A673 (cell line): ENCODE measurements around the gene GSC. TPM values are rescaled to one million over a fixed set of nuclear protein-coding genes. Genes with fewer than 3 reads are reported as not detected.

Experiments
- BruUV-seq: library from RNA; stranded (reverse); fragments of 400-500 nt; replicated peaks from 2 replicates; lab custom pipeline; 2021; lab: Mats Ljungman, UMichigan
- CTCF ChIA-PET: fragments of 300-600 bp; sonication (Branson Sonifier 250); formaldehyde crosslinking; loops from one replicate; lab custom pipeline; 2022; ENCODE audit warnings: antibody characterized with exemption; lab: Charles Lee
- POLR2A ChIA-PET: fragments of 300-600 bp; sonication (Branson Sonifier 250); formaldehyde crosslinking; loops from one replicate; lab custom pipeline; 2022; ENCODE audit warnings: antibody characterized with exemption; ENCODE audit not compliant: low non-redundant PET; lab: Charles Lee
- DNase-seq: peaks from one replicate; pipeline ENCODE4 v3.0.0-alpha.2; 2015; ENCODE audit warnings: low spot score
- H3K27ac ChIP-seq: fragments of 200-600 bp; sonication (generic); 2 replicates; pipeline ENCODE4 v1.5.1; 2016; ENCODE audit warnings: mixed run types, low read depth, mild to moderate bottlenecking, mixed read lengths, antibody characterized with exemption, low read length; ENCODE audit not compliant: poor library complexity, severe bottlenecking
- H3K27me3 ChIP-seq: fragments of 200-600 bp; sonication (generic); replicated peaks from 2 replicates; pipeline ENCODE4 v1.6.1; 2017; ENCODE audit warnings: mixed run types, low read depth, mild to moderate bottlenecking, mixed read lengths, antibody characterized with exemption, low read length; ENCODE audit not compliant: insufficient read depth, poor library complexity
- H3K36me3 ChIP-seq: fragments of 200-600 bp; sonication (generic); 2 replicates; pipeline ENCODE4 v1.6.1; 2016; ENCODE audit warnings: mixed run types, mild to moderate bottlenecking, mixed read lengths, antibody characterized with exemption, low read length; ENCODE audit not compliant: insufficient read depth, poor library complexity, severe bottlenecking
- H3K4me1 ChIP-seq: fragments of 200-600 bp; sonication (generic); 2 replicates; pipeline ENCODE4 v1.6.1; 2017; ENCODE audit warnings: mixed run types, mild to moderate bottlenecking, mixed read lengths, antibody characterized with exemption, low read length; ENCODE audit not compliant: insufficient read depth, poor library complexity, severe bottlenecking
- H3K4me3 ChIP-seq: fragments of 200-600 bp; sonication (generic); 2 replicates; pipeline ENCODE4 v1.5.1; 2016; ENCODE audit warnings: low read depth, mixed run types, mild to moderate bottlenecking, mixed read lengths, low read length; ENCODE audit not compliant: poor library complexity, severe bottlenecking
- H3K9me3 ChIP-seq: fragments of 200-600 bp; sonication (generic); 2 replicates; pipeline ENCODE4 v1.6.1; 2016; ENCODE audit warnings: mixed run types, low read depth, mild to moderate bottlenecking, mixed read lengths, antibody characterized with exemption, low read length; ENCODE audit not compliant: poor library complexity, severe bottlenecking
- EZH2 ChIP-seq: fragments of 200-600 bp; sonication (generic); IDR thresholded peaks from 2 replicates; pipeline ENCODE4 v1.6.1; 2017; ENCODE audit warnings: borderline replicate concordance, low read depth, mild to moderate bottlenecking, mixed read lengths, antibody characterized with exemption, low read length; ENCODE audit not compliant: poor library complexity, severe bottlenecking
- intact Hi-C: fragments of 100-400 bp; cut with micrococcal nuclease; formaldehyde crosslinking; loops from one replicate; pipeline ENCODE4 v1.10.0; 2022; ENCODE audit not compliant: unreplicated experiment
- total RNA-seq: library from RNA; stranded (reverse); gene quantifications from 2 replicates; pipeline ENCODE4 v1.2.3, GENCODE V29; 2021
- TF ChIP-seq, protein P1 (sequence below): fragments of 300-800, 200-600 bp; sonication (generic); conservative IDR thresholded peaks from 2 replicates; pipeline ENCODE4 v1.5.1; 2017; ENCODE audit warnings: low read depth, mild to moderate bottlenecking, antibody characterized with exemption, low read length, moderate library complexity, mixed read lengths

The GSC gene
- total RNA-seq, 1 experiment from 2014 or later = 4.2 TPM

DNA sequence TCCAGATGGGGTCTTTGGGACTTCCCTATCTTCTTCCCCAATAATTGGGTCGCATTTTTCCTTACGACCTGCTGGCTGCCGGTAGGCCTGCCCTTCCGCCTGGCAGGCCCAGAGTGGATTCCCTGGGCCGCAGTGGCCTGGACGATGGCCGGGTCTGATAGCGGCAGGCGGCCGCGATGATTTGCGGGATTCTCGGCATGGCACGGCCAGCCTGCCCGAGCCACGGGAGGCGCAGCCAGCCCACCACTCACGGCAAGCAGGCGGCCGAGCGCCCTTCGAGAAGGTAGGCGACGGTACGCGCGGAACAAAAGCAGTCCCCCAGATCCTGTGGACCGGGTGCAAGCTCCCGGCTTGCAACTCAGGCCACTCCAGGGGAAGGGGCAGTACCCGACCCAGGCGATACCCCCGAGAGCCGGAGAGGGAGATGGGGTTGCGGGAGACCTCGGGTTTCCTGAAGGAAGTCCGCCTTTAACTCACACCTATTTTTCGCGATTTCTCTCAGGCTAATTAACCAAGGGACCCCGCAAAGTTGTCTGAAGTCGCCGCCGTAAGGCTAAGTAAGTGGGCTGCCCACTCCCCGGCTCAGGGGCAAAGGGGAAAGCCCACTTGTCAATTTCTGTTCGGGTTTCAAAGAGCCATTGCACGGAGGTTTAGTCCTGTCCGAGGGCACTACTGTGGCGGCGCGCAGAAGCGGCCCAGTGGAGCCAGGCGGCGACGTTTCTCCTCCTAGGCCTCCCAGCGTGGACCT lies 1.4 kb upstream of the GSC start:
- intact Hi-C loops = no loop called here
- BruUV-seq = no TSS peak
- POLR2A ChIA-PET = no interaction called here
- no peak for DNase-seq
- TF ChIP-seq, protein P1, sequence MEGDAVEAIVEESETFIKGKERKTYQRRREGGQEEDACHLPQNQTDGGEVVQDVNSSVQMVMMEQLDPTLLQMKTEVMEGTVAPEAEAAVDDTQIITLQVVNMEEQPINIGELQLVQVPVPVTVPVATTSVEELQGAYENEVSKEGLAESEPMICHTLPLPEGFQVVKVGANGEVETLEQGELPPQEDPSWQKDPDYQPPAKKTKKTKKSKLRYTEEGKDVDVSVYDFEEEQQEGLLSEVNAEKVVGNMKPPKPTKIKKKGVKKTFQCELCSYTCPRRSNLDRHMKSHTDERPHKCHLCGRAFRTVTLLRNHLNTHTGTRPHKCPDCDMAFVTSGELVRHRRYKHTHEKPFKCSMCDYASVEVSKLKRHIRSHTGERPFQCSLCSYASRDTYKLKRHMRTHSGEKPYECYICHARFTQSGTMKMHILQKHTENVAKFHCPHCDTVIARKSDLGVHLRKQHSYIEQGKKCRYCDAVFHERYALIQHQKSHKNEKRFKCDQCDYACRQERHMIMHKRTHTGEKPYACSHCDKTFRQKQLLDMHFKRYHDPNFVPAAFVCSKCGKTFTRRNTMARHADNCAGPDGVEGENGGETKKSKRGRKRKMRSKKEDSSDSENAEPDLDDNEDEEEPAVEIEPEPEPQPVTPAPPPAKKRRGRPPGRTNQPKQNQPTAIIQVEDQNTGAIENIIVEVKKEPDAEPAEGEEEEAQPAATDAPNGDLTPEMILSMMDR = no peak
- no peak for TF ChIP-seq EZH2
- H3K4me3 ChIP-seq = no peak overlapping the region
- H3K9me3 ChIP-seq = no peaks in the 10 kb centered on the region
- H3K4me1 ChIP-seq = peaks cover 10% of the 10 kb centered on the region
- no peak overlapping the region for H3K27ac ChIP-seq
- no peaks in the 10 kb centered on the region for H3K36me3 ChIP-seq
- CTCF ChIA-PET = no interaction called here
- peaks cover 21% of the 10 kb centered on the region for H3K27me3 ChIP-seq

GRCh38 chr14:94770815-94771157 lies 873 bp upstream of the GSC start:
- H3K27ac ChIP-seq = no peak overlapping the region
- no TSS peak for BruUV-seq
- H3K4me3 ChIP-seq = peak overlapping the region; percentile 58
- peaks cover 10% of the 10 kb centered on the region for H3K4me1 ChIP-seq
- TF ChIP-seq, protein P1 = no peak
- TF ChIP-seq EZH2 = no peak
- DNase-seq = no peak
- no peaks in the 10 kb centered on the region for H3K9me3 ChIP-seq
- H3K27me3 ChIP-seq = peaks cover 21% of the 10 kb centered on the region
- intact Hi-C loops = no loop called here
- POLR2A ChIA-PET = no interaction called here
- CTCF ChIA-PET = no interaction called here
- no peaks in the 10 kb centered on the region for H3K36me3 ChIP-seq

DNA sequence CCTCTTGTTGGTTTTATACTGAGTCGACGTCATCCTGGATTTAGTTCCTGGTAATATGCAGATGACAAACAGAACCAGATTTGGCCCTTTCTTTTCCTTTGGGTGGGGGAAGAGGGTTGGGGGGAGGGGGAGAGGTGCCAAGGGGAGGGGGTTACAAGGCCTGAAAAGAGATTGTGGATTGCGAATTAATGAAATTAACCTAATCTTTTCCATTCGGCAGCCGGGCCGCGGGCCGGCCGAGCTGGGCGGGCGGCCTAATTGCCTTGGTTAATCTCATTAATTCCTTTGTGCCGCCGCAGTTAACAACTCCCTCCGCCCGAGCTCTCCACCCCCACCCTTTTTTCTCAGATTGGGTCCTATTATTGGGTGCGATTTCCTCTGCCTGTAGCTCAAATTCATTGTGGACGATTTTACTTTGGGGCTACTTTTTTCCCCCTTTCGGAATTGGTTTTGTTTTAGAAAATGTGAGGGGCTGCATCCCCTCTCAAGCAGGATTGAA lies 387 bp upstream of the GSC start:
- peaks cover 7% of the 10 kb centered on the region for H3K4me1 ChIP-seq
- peaks cover 21% of the 10 kb centered on the region for H3K27me3 ChIP-seq
- TF ChIP-seq, protein P1 = no peak
- TF ChIP-seq EZH2 = no peak
- DNase-seq = peak; percentile 61
- no peaks in the 10 kb centered on the region for H3K9me3 ChIP-seq
- H3K27ac ChIP-seq = peak overlapping the region; percentile 70
- ChIA-PET CTCF (interaction anchor here (0.6 to 0.7 kb wide), 2 partner anchors 59 to 152 kb away, joined by 3 to 4 read pairs; no protein-coding TSS in a partner anchor), POLR2A (interaction anchor here (0.6 kb wide), 1 partner anchor 10 kb away, joined by 3 read pairs; no protein-coding TSS in a partner anchor)
- peak overlapping the region; percentile 58 for H3K4me3 ChIP-seq
- intact Hi-C loops = no loop called here
- H3K36me3 ChIP-seq = no peaks in the 10 kb centered on the region
- no TSS peak for BruUV-seq
